ENCODE data around the gene ANKRD27. TPM values are rescaled to one million over a fixed set of nuclear protein-coding genes. Genes with fewer than 3 reads are reported as not detected.

Gene ANKRD27
- total RNA-seq, 1 experiment from 2014 or later, result 48.1 TPM

DNA sequence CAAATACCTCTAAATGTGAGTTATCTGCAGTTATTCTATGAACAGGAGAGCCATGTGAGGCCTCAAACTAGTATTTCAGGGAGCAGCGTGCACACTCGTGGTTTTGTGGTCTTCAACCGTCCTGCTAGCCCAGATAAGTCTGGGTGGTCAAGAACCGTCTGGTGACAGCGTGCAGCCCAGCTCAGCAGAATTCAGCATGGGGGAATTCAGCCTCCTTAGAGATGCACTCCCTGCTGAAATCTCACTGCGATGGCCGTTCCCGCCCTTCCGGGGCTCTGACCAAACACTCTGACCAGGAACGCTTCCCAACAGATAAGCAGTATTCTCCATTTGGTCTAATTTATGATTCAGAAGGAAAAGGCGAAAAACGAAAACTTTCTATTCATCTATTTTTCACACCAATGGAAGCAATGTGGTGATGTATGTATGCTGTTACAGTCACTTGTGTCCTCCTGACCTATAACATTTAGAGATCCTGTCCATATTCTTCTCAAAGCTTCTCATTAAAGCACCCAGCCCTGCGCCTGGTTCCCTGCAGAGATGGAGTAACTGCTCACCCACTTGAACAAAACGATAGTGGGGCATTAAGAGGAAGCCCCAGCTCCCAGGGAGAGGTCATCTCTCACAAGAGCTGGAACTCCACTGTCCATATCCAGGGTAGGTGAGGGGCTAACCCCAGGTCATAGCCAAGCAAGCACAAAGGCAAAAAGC is 2.9 kb downstream of the ANKRD27 start:
- ChIA-PET POLR2A (no interaction called here), CTCF (no interaction called here), RAD21 (ENCODE audit: low non-redundant PET in 1 of 2, low total read pairs in 2 of 2, uncharacterized antibody in 2 of 2, unreplicated experiment in 2 of 2) (no interaction called here)
- TF ChIP-seq, protein P1, sequence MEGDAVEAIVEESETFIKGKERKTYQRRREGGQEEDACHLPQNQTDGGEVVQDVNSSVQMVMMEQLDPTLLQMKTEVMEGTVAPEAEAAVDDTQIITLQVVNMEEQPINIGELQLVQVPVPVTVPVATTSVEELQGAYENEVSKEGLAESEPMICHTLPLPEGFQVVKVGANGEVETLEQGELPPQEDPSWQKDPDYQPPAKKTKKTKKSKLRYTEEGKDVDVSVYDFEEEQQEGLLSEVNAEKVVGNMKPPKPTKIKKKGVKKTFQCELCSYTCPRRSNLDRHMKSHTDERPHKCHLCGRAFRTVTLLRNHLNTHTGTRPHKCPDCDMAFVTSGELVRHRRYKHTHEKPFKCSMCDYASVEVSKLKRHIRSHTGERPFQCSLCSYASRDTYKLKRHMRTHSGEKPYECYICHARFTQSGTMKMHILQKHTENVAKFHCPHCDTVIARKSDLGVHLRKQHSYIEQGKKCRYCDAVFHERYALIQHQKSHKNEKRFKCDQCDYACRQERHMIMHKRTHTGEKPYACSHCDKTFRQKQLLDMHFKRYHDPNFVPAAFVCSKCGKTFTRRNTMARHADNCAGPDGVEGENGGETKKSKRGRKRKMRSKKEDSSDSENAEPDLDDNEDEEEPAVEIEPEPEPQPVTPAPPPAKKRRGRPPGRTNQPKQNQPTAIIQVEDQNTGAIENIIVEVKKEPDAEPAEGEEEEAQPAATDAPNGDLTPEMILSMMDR (IDR thresholded peaks at IDR 0.05 in 2 of 3, conservative IDR thresholded peaks at IDR 0.05 in 1 of 3; ENCODE audit: borderline replicate concordance in 1 of 3, insufficient read depth in 1 of 3, low read depth in 2 of 3, low read length in 2 of 3), result no peak
- TF ChIP-seq SP1 (IDR thresholded peaks at IDR 0.05; ENCODE audit: low read depth) (no peak), EZH2phosphoT487 (IDR thresholded peaks at IDR 0.05; ENCODE audit: borderline replicate concordance) (no peak), CBX3 (IDR thresholded peaks at IDR 0.05; ENCODE audit: low read depth) (no peak), JUND (IDR thresholded peaks at IDR 0.05) (no peak), EGR1 (IDR thresholded peaks at IDR 0.05; ENCODE audit: low read depth) (no peak), ZFX (IDR thresholded peaks at IDR 0.05) (no peak), EZH2 (IDR thresholded peaks at IDR 0.05) (no peak), RAD21 (IDR thresholded peaks at IDR 0.05; ENCODE audit: low read depth) (no peak), ELF1 (IDR thresholded peaks at IDR 0.05; ENCODE audit: borderline replicate concordance, low read depth) (no peak), YY1 (IDR thresholded peaks at IDR 0.05; ENCODE audit: extremely low read depth, insufficient replicate concordance, low read depth, low read length) (no peak), TCF7L2 (IDR thresholded peaks at IDR 0.05; ENCODE audit: borderline replicate concordance, extremely low read depth, insufficient read depth, insufficient read length) (no peak)
- TF ChIP-seq, protein P2, sequence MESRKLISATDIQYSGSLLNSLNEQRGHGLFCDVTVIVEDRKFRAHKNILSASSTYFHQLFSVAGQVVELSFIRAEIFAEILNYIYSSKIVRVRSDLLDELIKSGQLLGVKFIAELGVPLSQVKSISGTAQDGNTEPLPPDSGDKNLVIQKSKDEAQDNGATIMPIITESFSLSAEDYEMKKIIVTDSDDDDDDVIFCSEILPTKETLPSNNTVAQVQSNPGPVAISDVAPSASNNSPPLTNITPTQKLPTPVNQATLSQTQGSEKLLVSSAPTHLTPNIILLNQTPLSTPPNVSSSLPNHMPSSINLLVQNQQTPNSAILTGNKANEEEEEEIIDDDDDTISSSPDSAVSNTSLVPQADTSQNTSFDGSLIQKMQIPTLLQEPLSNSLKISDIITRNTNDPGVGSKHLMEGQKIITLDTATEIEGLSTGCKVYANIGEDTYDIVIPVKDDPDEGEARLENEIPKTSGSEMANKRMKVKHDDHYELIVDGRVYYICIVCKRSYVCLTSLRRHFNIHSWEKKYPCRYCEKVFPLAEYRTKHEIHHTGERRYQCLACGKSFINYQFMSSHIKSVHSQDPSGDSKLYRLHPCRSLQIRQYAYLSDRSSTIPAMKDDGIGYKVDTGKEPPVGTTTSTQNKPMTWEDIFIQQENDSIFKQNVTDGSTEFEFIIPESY (IDR thresholded peaks at IDR 0.05; ENCODE audit: extremely low read depth, insufficient replicate concordance, low read length), result no peak
- no peaks in the 10 kb centered on the region for H3K9me2 ChIP-seq (ENCODE audit: insufficient read depth)
- H3K27me3 ChIP-seq (ENCODE audit: insufficient read depth, low read length), result no peaks in the 10 kb centered on the region
- BruUV-seq (replicated peaks), result no TSS peak
- no peak overlapping the region for H3K4me2 ChIP-seq (ENCODE audit: low read length)
- ATAC-seq (no peak), DNase-seq (ENCODE audit: low read depth, low spot score) (no peak)
- H3K4me1 ChIP-seq (ENCODE audit: control insufficient read depth in 1 of 2, insufficient read depth in 2 of 2, low read length in 2 of 2), result peaks cover 18 to 27% of the 10 kb centered on the region in 2 experiments
- no peak overlapping the region for H3K9ac ChIP-seq (ENCODE audit: low read length)
- no peak overlapping the region for H2AFZ ChIP-seq (ENCODE audit: low read depth, low read length, poor library complexity, severe bottlenecking)
- 0 out of 4 replicates have a peak, but pooled peaks cover 0 to 4% of the 10 kb centered on the region in 2 experiments for H3K36me3 ChIP-seq (ENCODE audit: control insufficient read depth in 1 of 2, insufficient read depth in 2 of 2, low read length in 2 of 2)
- H3K9me3 ChIP-seq (ENCODE audit: control insufficient read depth in 1 of 2, insufficient read depth in 1 of 2, low read depth in 1 of 2, low read length in 2 of 2), result no peaks in the 10 kb centered on the region
- peaks cover 73% of the 10 kb centered on the region for H3K79me2 ChIP-seq (ENCODE audit: insufficient read depth, low read length)
- no peak overlapping the region for H3K27ac ChIP-seq (ENCODE audit: low read depth, low read length)
- H4K20me1 ChIP-seq (ENCODE audit: insufficient read depth), result no peaks in the 10 kb centered on the region
- H3K4me3 ChIP-seq (replicated peaks in 1 of 2; ENCODE audit: low read depth in 1 of 2, low read length in 2 of 2), result no peak overlapping the region
- intact Hi-C loops (cut with micrococcal nuclease), result no loop called here
